ENCODE results near the gene PAFAH2. TPM values are rescaled to one million over a fixed set of nuclear protein-coding genes. Genes with fewer than 3 reads are reported as not detected.

PAFAH2 gene
- total RNA-seq, 1 donor from 2014 or later = 10.7 TPM

DNA sequence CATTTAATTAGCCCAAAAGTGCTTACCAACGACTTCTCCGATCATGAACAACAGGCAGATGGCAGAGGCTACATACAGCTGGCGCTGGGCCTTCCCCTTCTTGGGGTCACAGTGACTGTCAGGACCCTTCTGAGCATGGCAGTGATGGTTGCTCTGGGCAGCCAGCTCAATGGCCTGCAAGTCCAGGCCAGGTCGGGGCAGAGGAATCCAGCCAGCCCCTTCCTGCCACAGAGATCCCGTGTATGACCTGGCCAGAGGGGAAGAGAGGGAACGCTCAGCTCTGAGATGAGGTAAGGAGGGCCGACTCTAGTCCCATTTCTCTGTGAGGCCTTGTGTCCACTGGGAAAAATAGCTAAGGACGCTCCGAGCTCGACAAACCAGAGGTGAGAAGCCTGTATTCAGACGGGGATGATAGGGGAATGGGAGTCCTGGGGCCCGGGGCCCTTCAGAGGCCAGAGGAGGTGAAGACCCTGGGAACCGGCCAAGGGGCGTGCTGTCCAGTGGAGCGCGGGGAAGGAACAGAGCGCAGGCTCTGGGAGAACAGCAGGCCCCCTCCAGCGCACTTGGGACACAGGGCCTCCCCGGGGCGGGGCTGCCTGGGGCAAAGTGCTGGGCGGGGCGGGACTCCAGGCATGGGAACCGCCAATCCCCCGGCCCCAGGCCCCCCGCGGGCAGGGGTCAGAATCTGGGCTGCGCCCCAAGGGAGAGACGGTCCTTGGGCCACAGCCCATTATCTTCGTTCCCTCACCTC is 47.3 kb upstream of the PAFAH2 start:
- no peak overlapping the region for H3K4me3 Mint-ChIP-seq

GRCh38 chr1:26044414-26044813 is 46.6 kb upstream of the PAFAH2 start:
- DNase-seq (ENCODE audit: low read depth, low spot score) = no peak
- TF ChIP-seq CTCF (conservative IDR thresholded peaks at IDR 0.05) = no peak
- Mint-ChIP-seq H3K27me3 (ENCODE audit: low read depth) (peaks cover 68% of the 10 kb centered on the region), H3K4me1 (peaks cover 4% of the 10 kb centered on the region), H3K9me3 (no peaks in the 10 kb centered on the region), H3K27ac (ENCODE audit: unreplicated experiment) (no peak overlapping the region), H3K4me3 (no peak overlapping the region), H3K36me3 (ENCODE audit: low read depth) (no peaks in the 10 kb centered on the region)

More for the DNA sequence above, 47.3 kb upstream of the PAFAH2 start:
- no peak for DNase-seq (ENCODE audit: low read depth, low spot score)
- Mint-ChIP-seq H3K27ac (ENCODE audit: unreplicated experiment) (no peak overlapping the region), H3K4me1 (peaks cover 4% of the 10 kb centered on the region), H3K9me3 (no peaks in the 10 kb centered on the region), H3K36me3 (ENCODE audit: low read depth) (no peaks in the 10 kb centered on the region), H3K27me3 (ENCODE audit: low read depth) (peaks cover 75% of the 10 kb centered on the region)
- TF ChIP-seq CTCF (conservative IDR thresholded peaks at IDR 0.05) = no peak

DNA sequence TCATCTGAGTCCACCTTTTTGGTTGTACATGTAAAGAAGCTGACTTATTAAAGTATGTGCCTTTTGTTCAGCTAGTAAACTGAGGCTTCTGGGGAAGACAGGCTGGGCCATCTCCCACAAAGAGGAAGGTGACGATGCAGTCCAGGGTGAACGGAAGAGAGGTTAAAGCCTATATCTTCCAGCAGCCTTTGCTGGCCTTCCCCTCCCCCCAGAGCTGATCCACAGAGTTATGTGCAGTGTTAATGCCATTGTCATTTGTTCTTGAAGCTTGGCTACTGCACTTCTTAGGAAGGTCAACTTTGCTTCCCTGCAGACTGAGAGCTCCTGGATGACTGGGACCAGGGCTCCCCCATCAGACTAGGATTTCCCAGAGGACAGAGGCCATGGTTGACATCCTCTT is 45.9 kb upstream of the PAFAH2 start:
- H3K4me1 Mint-ChIP-seq = peaks cover 4% of the 10 kb centered on the region
- H3K27ac Mint-ChIP-seq (ENCODE audit: unreplicated experiment) = no peak overlapping the region
- no peak for TF ChIP-seq CTCF (conservative IDR thresholded peaks at IDR 0.05)
- no peak for DNase-seq (ENCODE audit: low read depth, low spot score)
- no peaks in the 10 kb centered on the region for H3K36me3 Mint-ChIP-seq (ENCODE audit: low read depth)
- H3K9me3 Mint-ChIP-seq = no peaks in the 10 kb centered on the region
- peaks cover 62% of the 10 kb centered on the region for H3K27me3 Mint-ChIP-seq (ENCODE audit: low read depth)
- no peak overlapping the region for H3K4me3 Mint-ChIP-seq

- peaks cover 44% of the 10 kb centered on the region for H3K27me3 Mint-ChIP-seq (ENCODE audit: low read depth)
- peaks cover 4% of the 10 kb centered on the region for H3K4me1 Mint-ChIP-seq
- no peak overlapping the region for H3K4me3 Mint-ChIP-seq
- H3K36me3 Mint-ChIP-seq (ENCODE audit: low read depth) = no peaks in the 10 kb centered on the region
- H3K27ac Mint-ChIP-seq (ENCODE audit: unreplicated experiment) = no peak overlapping the region
- H3K9me3 Mint-ChIP-seq = no peaks in the 10 kb centered on the region
- DNase-seq (ENCODE audit: low read depth, low spot score) = no peak
- TF ChIP-seq CTCF (conservative IDR thresholded peaks at IDR 0.05) = no peak
These were observed 44.1 kb upstream of the PAFAH2 start for GRCh38 chr1:26041978-26042377.

GRCh38 chr1:26041401-26041800 is 43.5 kb upstream of the PAFAH2 start:
- Mint-ChIP-seq H3K27ac (ENCODE audit: unreplicated experiment) (no peak overlapping the region), H3K9me3 (no peaks in the 10 kb centered on the region), H3K4me1 (peaks cover 4% of the 10 kb centered on the region), H3K36me3 (ENCODE audit: low read depth) (no peaks in the 10 kb centered on the region), H3K4me3 (no peak overlapping the region), H3K27me3 (ENCODE audit: low read depth) (peaks cover 38% of the 10 kb centered on the region)
- TF ChIP-seq CTCF (conservative IDR thresholded peaks at IDR 0.05) = no peak
- no peak for DNase-seq (ENCODE audit: low read depth, low spot score)
